HepG2 (cell line): ENCODE data around the gene AGAP1. TPM values are rescaled to one million over a fixed set of nuclear protein-coding genes. Genes with fewer than 3 reads are reported as not detected.

ENCODE experiments used
- BCL3 ChIP-seq: sonication (generic); formaldehyde crosslinking; IDR thresholded peaks from 2 replicates; pipeline ENCODE4 v1.5.1; 2020; ENCODE audit warnings: mild to moderate bottlenecking, missing genetic modification reagents, moderate library complexity
- CEBPB ChIP-seq: IDR thresholded peaks from 2 replicates; pipeline ENCODE4 v1.6.1; 2011; ENCODE audit warnings: low read depth, low read length, improper control_type of control experiment, borderline replicate concordance
- ELF1 ChIP-seq: sonication (generic); formaldehyde crosslinking; IDR thresholded peaks from 2 replicates; pipeline ENCODE4 v1.4.0; 2020; ENCODE audit warnings: missing genetic modification reagents
- ESRRA ChIP-seq: sonication (generic); formaldehyde crosslinking; IDR thresholded peaks from 2 replicates; pipeline ENCODE4 v1.5.1; 2020; ENCODE audit warnings: mild to moderate bottlenecking, low read depth, missing genetic modification reagents
- FLYWCH1 ChIP-seq: sonication (generic); formaldehyde crosslinking; IDR thresholded peaks from 2 replicates; pipeline ENCODE4 v1.8.1; 2023; ENCODE audit warnings: mild to moderate bottlenecking, missing genetic modification reagents
- FUBP1 ChIP-seq: sonication (generic); formaldehyde crosslinking; IDR thresholded peaks from 2 replicates; pipeline ENCODE4 v1.5.1; 2020; ENCODE audit warnings: missing genetic modification reagents, mild to moderate bottlenecking, borderline replicate concordance
- GABPB1 ChIP-seq: IDR thresholded peaks from 2 replicates; pipeline ENCODE4 v1.6.1; 2016; ENCODE audit warnings: mild to moderate bottlenecking, missing genetic modification reagents, moderate library complexity, missing compliant biosample characterization
- HMGXB3 ChIP-seq: sonication (generic); formaldehyde crosslinking; IDR thresholded peaks from 2 replicates; pipeline ENCODE4 v1.4.0; 2020; ENCODE audit warnings: missing genetic modification reagents, borderline replicate concordance
- IRF1 ChIP-seq: sonication (generic); formaldehyde crosslinking; IDR thresholded peaks from 2 replicates; pipeline ENCODE4 v1.4.0; 2020; ENCODE audit warnings: low read depth, mild to moderate bottlenecking, missing genetic modification reagents
- KDM2A ChIP-seq: sonication (generic); formaldehyde crosslinking; IDR thresholded peaks from 2 replicates; pipeline ENCODE4 v1.4.0; 2020; ENCODE audit warnings: low read depth, missing genetic modification reagents, borderline replicate concordance
- SMAD9 ChIP-seq: sonication (generic); formaldehyde crosslinking; IDR thresholded peaks from 2 replicates; pipeline ENCODE4 v1.5.1; 2020; ENCODE audit warnings: mild to moderate bottlenecking, missing genetic modification reagents
- THAP9 ChIP-seq: sonication (generic); formaldehyde crosslinking; IDR thresholded peaks from 2 replicates; pipeline ENCODE4; 2020; ENCODE audit warnings: missing genetic modification reagents, mild to moderate bottlenecking, borderline replicate concordance
- ZNF10 ChIP-seq: sonication (generic); formaldehyde crosslinking; IDR thresholded peaks from 2 replicates; pipeline ENCODE4 v1.4.0; 2020; ENCODE audit warnings: mild to moderate bottlenecking, low read depth, missing genetic modification reagents, borderline replicate concordance
- ZNF460 ChIP-seq: sonication (generic); formaldehyde crosslinking; IDR thresholded peaks from 2 replicates; pipeline ENCODE4 v1.5.1; 2020; ENCODE audit warnings: missing genetic modification reagents, mild to moderate bottlenecking, borderline replicate concordance
- ZNF484 ChIP-seq: sonication (generic); formaldehyde crosslinking; IDR thresholded peaks from 2 replicates; pipeline ENCODE4 v1.5.1; 2020; ENCODE audit warnings: mild to moderate bottlenecking, low read depth, missing genetic modification reagents, borderline replicate concordance
- ZNF749 ChIP-seq: sonication (generic); formaldehyde crosslinking; IDR thresholded peaks from 2 replicates; pipeline ENCODE4 v1.8.0; 2022; ENCODE audit warnings: mild to moderate bottlenecking, missing genetic modification reagents, moderate library complexity, borderline replicate concordance
- ZNF839 ChIP-seq: sonication (generic); formaldehyde crosslinking; IDR thresholded peaks from 2 replicates; pipeline ENCODE4 v1.4.0; 2020; ENCODE audit warnings: missing genetic modification reagents, mild to moderate bottlenecking, borderline replicate concordance
- polyA plus RNA-seq, 8 experiments: library from polyadenylated mRNA; depleted of rRNA in 3 of 8; stranded (reverse) in 7 of 8; unstranded in 1 of 8; fragments of >200 nt; fragmentation: Illumina TruSeq in 4 of 8; extraction: Trizol in 4 of 8; gene quantifications; 2 replicates each; pipeline versions ENCODE4 v1.2.1 to v1.2.3, GENCODE V29; 2011 to 2016; ENCODE audit warnings: low read depth in 4 of 8, missing spikeins in 1 of 8, mixed read lengths in 1 of 8; ENCODE audit not compliant: insufficient read depth in 1 of 8
- total RNA-seq, 5 experiments: library from RNA; depleted of rRNA; stranded (reverse); fragments of >200 nt; fragmentation: Illumina TruSeq; extraction: Trizol; gene quantifications; 2 replicates each; pipeline ENCODE4 v1.2.3, GENCODE V29; 2016; ENCODE audit warnings: low read depth in 1 of 5

The AGAP1 gene
- total and polyA plus RNA-seq, 2 of the 13 experiments (the other 11 are each of a cell fraction or from before 2014, with no cell fraction given): 21.2 to 32.7 TPM

GRCh38 chr2:236008857-236009256 lies 515.0 kb downstream of the AGAP1 start (continued):
- TF ChIP-seq FUBP1 (CRISPR knock-in tag): no peak
- no peak for TF ChIP-seq BCL3 (CRISPR knock-in tag)
- TF ChIP-seq ESRRA (CRISPR knock-in tag): no peak
- no peak for TF ChIP-seq GABPB1 (CRISPR knock-in tag)
- no peak for TF ChIP-seq ZNF484 (CRISPR knock-in tag)
- no peak for TF ChIP-seq ZNF460 (CRISPR knock-in tag)
- TF ChIP-seq IRF1: no peak
- no peak for TF ChIP-seq ZNF839 (CRISPR knock-in tag)
- no peak for TF ChIP-seq FLYWCH1 (CRISPR knock-in tag)
- no peak for TF ChIP-seq ZNF749 (CRISPR knock-in tag)
- TF ChIP-seq ZNF10 (CRISPR knock-in tag): no peak
- TF ChIP-seq KDM2A (CRISPR knock-in tag): no peak
- 0 out of 2 replicates have a peak, but pooled peaks have one; percentile 37 for TF ChIP-seq CEBPB
- TF ChIP-seq THAP9 (CRISPR knock-in tag): no peak
- TF ChIP-seq SMAD9 (CRISPR knock-in tag): no peak
- no peak for TF ChIP-seq HMGXB3 (CRISPR knock-in tag)
- no peak for TF ChIP-seq ELF1 (CRISPR knock-in tag)
